Stromal cell of bone marrow (primary cell): ENCODE measurements around the gene HOXC6.

Experiments
- DNase-seq: peaks from one replicate; pipeline ENCODE4 v3.0.0-alpha.2; 2012; ENCODE audit warnings: low read depth

HOXC6 gene

GRCh38 chr12:54042970-54043853 lies 15.0 kb downstream of the HOXC6 start:
- no peak for DNase-seq

- no peak for DNase-seq
Observed at GRCh38 chr12:54044425-54045103, 16.3 kb downstream of the HOXC6 start.

GRCh38 chr12:54045401-54045800 lies 17.2 kb downstream of the HOXC6 start:
- DNase-seq: no peak

GRCh38 chr12:54045868-54046521 lies 17.8 kb downstream of the HOXC6 start:
- DNase-seq: no peak

GRCh38 chr12:54046809-54047159 lies 18.5 kb downstream of the HOXC6 start:
- DNase-seq: no peak

- DNase-seq: no peak
Observed at GRCh38 chr12:54047160-54047963, 19.1 kb downstream of the HOXC6 start.

- no peak for DNase-seq
Observed at GRCh38 chr12:54047964-54048303, 19.7 kb downstream of the HOXC6 start.

GRCh38 chr12:54048406-54049093 lies 20.3 kb downstream of the HOXC6 start:
- DNase-seq: no peak

GRCh38 chr12:54049108-54049507 lies 20.9 kb downstream of the HOXC6 start:
- DNase-seq: no peak

GRCh38 chr12:54050482-54050810 lies 22.2 kb downstream of the HOXC6 start:
- no peak for DNase-seq

- no peak for DNase-seq
Observed at GRCh38 chr12:54051026-54051842, 23.0 kb downstream of the HOXC6 start.

GRCh38 chr12:54051874-54052437 lies 23.7 kb downstream of the HOXC6 start:
- DNase-seq: no peak

- DNase-seq: no peak
Observed at GRCh38 chr12:54052438-54053002, 24.3 kb downstream of the HOXC6 start.

GRCh38 chr12:54053003-54053750 lies 24.9 kb downstream of the HOXC6 start:
- DNase-seq: no peak

- DNase-seq: no peak
Observed at GRCh38 chr12:54053751-54054741, 25.8 kb downstream of the HOXC6 start, which contains the start of gene HOXC4. Gene HOXC4, plus strand, starts transcription at chr12:54053835. Its CDS starts 88 bp downstream, at chr12:54053923.

- DNase-seq: no peak
Observed at GRCh38 chr12:54054742-54055194, 26.5 kb downstream of the HOXC6 start.

- DNase-seq: no peak
Observed at GRCh38 chr12:54055552-54055951, 27.3 kb downstream of the HOXC6 start.

- no peak for DNase-seq
Observed at GRCh38 chr12:54056110-54056509, 27.9 kb downstream of the HOXC6 start.
